WTC11 (cell line): ENCODE results near the gene B3GNT8. TPM values are rescaled to one million over a fixed set of nuclear protein-coding genes. Genes with fewer than 3 reads are reported as not detected.

Experiments
- ATAC-seq: fragments of 200-7000 bp; cut with Tn5 transposase; 2 replicates; pipeline ENCODE4 v1.10.0; 2021; ENCODE audit warnings: mild to moderate bottlenecking, moderate library complexity
- CTCF ChIA-PET: fragments of 300-600 bp; sonication (Branson Sonifier 250); formaldehyde crosslinking; loops from one replicate; lab custom pipeline; 2021; ENCODE audit warnings: antibody characterized with exemption; lab: Charles Lee
- POLR2A ChIA-PET: fragments of 350-600 bp; sonication (Branson Sonifier 250); formaldehyde crosslinking; loops from one replicate; lab custom pipeline; 2021; ENCODE audit warnings: antibody characterized with exemption; lab: Charles Lee
- DNase-seq: peaks from one replicate; pipeline ENCODE4 v3.0.0; 2021; ENCODE audit warnings: low spot score
- H3K27ac Mint-ChIP-seq: 2 replicates; pipeline ENCODE4 v1.8.0; 2021; ENCODE audit warnings: mixed read lengths
- H3K27me3 Mint-ChIP-seq: 2 replicates; pipeline ENCODE4 v1.8.0; 2021; ENCODE audit warnings: low read depth, mild to moderate bottlenecking, moderate library complexity, mixed read lengths
- H3K36me3 Mint-ChIP-seq: 2 replicates; pipeline ENCODE4 v1.8.0; 2021; ENCODE audit warnings: mixed read lengths
- H3K4me1 Mint-ChIP-seq: 2 replicates; pipeline ENCODE4 v1.8.0; 2022; ENCODE audit warnings: mixed read lengths
- H3K4me3 Mint-ChIP-seq: 2 replicates; pipeline ENCODE4 v1.8.0; 2021; ENCODE audit warnings: mild to moderate bottlenecking, moderate library complexity, mixed read lengths
- H3K9me3 Mint-ChIP-seq: 2 replicates; pipeline ENCODE4 v1.8.0; 2021; ENCODE audit warnings: mixed read lengths
- CBFB ChIP-seq: sonication (generic); formaldehyde crosslinking; IDR thresholded peaks from 2 replicates; pipeline ENCODE4 v1.8.1; 2022; ENCODE audit warnings: mild to moderate bottlenecking, low read depth, missing genetic modification reagents
- ESRRA ChIP-seq: sonication (generic); formaldehyde crosslinking; IDR thresholded peaks from 2 replicates; pipeline ENCODE4 v1.8.1; 2022; ENCODE audit warnings: mild to moderate bottlenecking, missing genetic modification reagents, borderline replicate concordance
- KAT7 ChIP-seq: sonication (generic); formaldehyde crosslinking; IDR thresholded peaks from 2 replicates; pipeline ENCODE4 v1.8.1; 2023; ENCODE audit warnings: missing genetic modification reagents, mild to moderate bottlenecking, borderline replicate concordance
- MXD4 ChIP-seq: fragments of 250-450 bp; sonication (Bioruptor Pico); IDR thresholded peaks from 2 replicates; pipeline ENCODE4 v1.8.0; 2021; ENCODE audit warnings: mild to moderate bottlenecking, moderate library complexity, borderline replicate concordance
- NR1H2 ChIP-seq: sonication (generic); formaldehyde crosslinking; IDR thresholded peaks from 2 replicates; pipeline ENCODE4 v1.9.0; 2021; ENCODE audit warnings: mild to moderate bottlenecking, moderate library complexity, missing genetic modification reagents
- NR3C1 ChIP-seq: sonication (generic); formaldehyde crosslinking; conservative IDR thresholded peaks from 2 replicates; pipeline ENCODE4 v1.8.1; 2023; ENCODE audit warnings: low read depth, mild to moderate bottlenecking, missing genetic modification reagents
- PRRX2 ChIP-seq: fragments of 250-450 bp; sonication (Bioruptor Pico); IDR thresholded peaks from 2 replicates; pipeline ENCODE4 v1.8.0; 2021; ENCODE audit warnings: mild to moderate bottlenecking
- SMAD3 ChIP-seq: sonication (generic); formaldehyde crosslinking; IDR thresholded peaks from 2 replicates; pipeline ENCODE4 v1.8.0; 2022; ENCODE audit warnings: missing genetic modification reagents, mild to moderate bottlenecking, borderline replicate concordance
- TCF7 ChIP-seq: sonication (generic); formaldehyde crosslinking; IDR thresholded peaks from 2 replicates; pipeline ENCODE4 v1.8.0; 2022; ENCODE audit warnings: mild to moderate bottlenecking, low read depth, missing genetic modification reagents, moderate library complexity
- TP53 ChIP-seq: sonication (generic); formaldehyde crosslinking; IDR thresholded peaks from 2 replicates; pipeline ENCODE4 v1.8.1; 2023; ENCODE audit warnings: mild to moderate bottlenecking, missing genetic modification reagents
- ZNF232 ChIP-seq: sonication (generic); formaldehyde crosslinking; IDR thresholded peaks from 2 replicates; pipeline ENCODE4 v1.8.0; 2022; ENCODE audit warnings: mild to moderate bottlenecking, missing genetic modification reagents
- ZNF263 ChIP-seq: sonication (generic); formaldehyde crosslinking; IDR thresholded peaks from 2 replicates; pipeline ENCODE4 v1.8.1; 2022; ENCODE audit warnings: low read depth, mild to moderate bottlenecking, moderate library complexity, missing genetic modification reagents
- ZNF317 ChIP-seq: sonication (generic); formaldehyde crosslinking; IDR thresholded peaks from 2 replicates; pipeline ENCODE4 v1.8.1; 2023; ENCODE audit warnings: low read depth, mild to moderate bottlenecking, moderate library complexity, missing genetic modification reagents, borderline replicate concordance
- ZNF396 ChIP-seq: fragments of 250-450 bp; sonication (Bioruptor Pico); IDR thresholded peaks from 2 replicates; pipeline ENCODE4 v1.8.0; 2021; ENCODE audit warnings: mild to moderate bottlenecking, moderate library complexity, borderline replicate concordance
- ZNF671 ChIP-seq: fragments of 250-450 bp; sonication (Bioruptor Pico); IDR thresholded peaks from 2 replicates; pipeline ENCODE4 v1.8.0; 2021; ENCODE audit warnings: mild to moderate bottlenecking
- total RNA-seq: library from RNA; stranded (reverse); gene quantifications from 3 replicates; pipeline ENCODE4 v1.2.3, GENCODE V29; 2021
- TF ChIP-seq, protein P1 (sequence below): fragments of 250-450 bp; sonication (Bioruptor Pico); conservative IDR thresholded peaks from 2 replicates; pipeline ENCODE4 v1.9.0; 2021; ENCODE audit warnings: mild to moderate bottlenecking
- TF ChIP-seq, protein P2 (sequence below): sonication (generic); formaldehyde crosslinking; IDR thresholded peaks from 2 replicates; pipeline ENCODE4 v1.8.1; 2023; ENCODE audit warnings: mild to moderate bottlenecking, missing genetic modification reagents, moderate library complexity
- TF ChIP-seq, protein P3 (sequence below): sonication (generic); formaldehyde crosslinking; IDR thresholded peaks from 2 replicates; pipeline ENCODE4 v1.8.1; 2022; ENCODE audit warnings: mild to moderate bottlenecking, moderate library complexity, missing genetic modification reagents
- TF ChIP-seq, protein P4 (sequence below): fragments of 250-450 bp; sonication (Bioruptor Pico); IDR thresholded peaks from 2 replicates; pipeline ENCODE4 v1.8.0; 2021; ENCODE audit warnings: mild to moderate bottlenecking
- TF ChIP-seq, protein P5 (sequence below): sonication (generic); formaldehyde crosslinking; IDR thresholded peaks from 2 replicates; pipeline ENCODE4 v1.8.1; 2023; ENCODE audit warnings: mild to moderate bottlenecking, missing genetic modification reagents

B3GNT8 gene
- total RNA-seq, 1 experiment from 2014 or later, result 2.3 TPM

DNA sequence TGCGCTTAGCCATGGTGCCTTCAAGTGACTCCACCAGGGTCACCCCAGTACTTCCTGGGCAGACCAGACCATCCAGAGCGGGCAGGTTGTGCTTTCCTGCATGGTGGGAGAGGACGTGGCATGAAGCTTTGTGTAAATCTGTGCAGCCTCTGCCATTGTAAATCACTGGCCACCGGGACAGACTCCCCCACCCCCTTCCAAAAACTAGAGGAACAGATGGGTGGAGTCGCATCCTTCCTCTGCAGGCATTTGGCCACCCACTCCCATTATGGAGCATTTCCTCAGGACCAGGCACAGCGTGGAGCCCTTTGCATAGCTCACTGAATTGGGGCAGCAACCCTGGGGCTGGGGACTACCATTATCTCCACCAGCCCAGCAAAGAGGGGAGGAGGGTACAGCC lies 21.4 kb downstream of the B3GNT8 start:
- TF ChIP-seq ZNF232 (CRISPR knock-in tag) (no peak), SMAD3 (no peak), ZNF263 (CRISPR knock-in tag) (no peak), MXD4 (CRISPR knock-in tag) (no peak), KAT7 (CRISPR knock-in tag) (no peak), TCF7 (CRISPR knock-in tag) (no peak), ZNF671 (CRISPR knock-in tag) (no peak), TP53 (CRISPR knock-in tag) (no peak), CBFB (CRISPR knock-in tag) (no peak), NR1H2 (CRISPR knock-in tag) (no peak), ESRRA (CRISPR knock-in tag) (no peak), ZNF317 (CRISPR knock-in tag) (no peak), ZNF396 (CRISPR knock-in tag) (no peak), PRRX2 (CRISPR knock-in tag) (no peak), NR3C1 (no peak)
- TF ChIP-seq, protein P1, sequence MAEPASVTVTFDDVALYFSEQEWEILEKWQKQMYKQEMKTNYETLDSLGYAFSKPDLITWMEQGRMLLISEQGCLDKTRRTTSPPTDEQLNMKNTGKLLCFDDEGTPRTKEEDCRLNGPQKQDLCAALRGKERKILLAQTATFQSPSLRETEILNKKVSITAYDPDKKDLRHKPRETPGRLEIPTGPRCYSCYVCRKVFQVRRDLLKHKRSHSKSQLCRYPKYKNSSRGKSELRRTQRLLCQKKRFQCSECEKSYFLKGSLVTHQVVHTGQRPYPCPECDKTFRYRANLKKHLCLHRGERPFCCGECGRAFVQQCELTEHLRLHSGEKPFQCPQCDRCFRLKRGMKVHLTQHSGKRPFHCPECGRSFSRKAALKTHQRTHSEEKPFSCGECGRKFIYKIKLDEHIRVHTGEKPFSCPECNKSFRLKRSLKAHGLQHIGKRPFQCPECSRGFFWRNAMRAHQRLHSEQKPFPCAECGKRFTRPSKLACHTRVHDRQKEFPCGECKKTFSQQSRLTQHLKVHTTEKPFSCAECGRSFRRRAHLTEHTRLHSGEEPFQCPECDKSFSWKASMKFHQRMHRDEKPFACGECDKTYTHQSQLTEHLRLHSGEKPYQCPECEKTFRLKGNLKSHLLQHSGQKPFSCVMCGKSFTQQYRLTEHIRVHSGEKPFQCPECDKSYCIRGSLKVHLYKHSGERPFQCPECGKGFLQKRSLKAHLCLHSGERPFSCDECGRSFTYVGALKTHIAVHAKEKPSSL, result no peak
- TF ChIP-seq, protein P2, sequence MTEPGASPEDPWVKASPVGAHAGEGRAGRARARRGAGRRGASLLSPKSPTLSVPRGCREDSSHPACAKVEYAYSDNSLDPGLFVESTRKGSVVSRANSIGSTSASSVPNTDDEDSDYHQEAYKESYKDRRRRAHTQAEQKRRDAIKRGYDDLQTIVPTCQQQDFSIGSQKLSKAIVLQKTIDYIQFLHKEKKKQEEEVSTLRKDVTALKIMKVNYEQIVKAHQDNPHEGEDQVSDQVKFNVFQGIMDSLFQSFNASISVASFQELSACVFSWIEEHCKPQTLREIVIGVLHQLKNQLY, result no peak
- TF ChIP-seq, protein P3, sequence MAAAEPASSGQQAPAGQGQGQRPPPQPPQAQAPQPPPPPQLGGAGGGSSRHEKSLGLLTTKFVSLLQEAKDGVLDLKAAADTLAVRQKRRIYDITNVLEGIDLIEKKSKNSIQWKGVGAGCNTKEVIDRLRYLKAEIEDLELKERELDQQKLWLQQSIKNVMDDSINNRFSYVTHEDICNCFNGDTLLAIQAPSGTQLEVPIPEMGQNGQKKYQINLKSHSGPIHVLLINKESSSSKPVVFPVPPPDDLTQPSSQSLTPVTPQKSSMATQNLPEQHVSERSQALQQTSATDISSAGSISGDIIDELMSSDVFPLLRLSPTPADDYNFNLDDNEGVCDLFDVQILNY, result no peak
- TF ChIP-seq, protein P4, sequence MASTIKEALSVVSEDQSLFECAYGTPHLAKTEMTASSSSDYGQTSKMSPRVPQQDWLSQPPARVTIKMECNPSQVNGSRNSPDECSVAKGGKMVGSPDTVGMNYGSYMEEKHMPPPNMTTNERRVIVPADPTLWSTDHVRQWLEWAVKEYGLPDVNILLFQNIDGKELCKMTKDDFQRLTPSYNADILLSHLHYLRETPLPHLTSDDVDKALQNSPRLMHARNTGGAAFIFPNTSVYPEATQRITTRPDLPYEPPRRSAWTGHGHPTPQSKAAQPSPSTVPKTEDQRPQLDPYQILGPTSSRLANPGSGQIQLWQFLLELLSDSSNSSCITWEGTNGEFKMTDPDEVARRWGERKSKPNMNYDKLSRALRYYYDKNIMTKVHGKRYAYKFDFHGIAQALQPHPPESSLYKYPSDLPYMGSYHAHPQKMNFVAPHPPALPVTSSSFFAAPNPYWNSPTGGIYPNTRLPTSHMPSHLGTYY (CRISPR knock-in tag), result no peak
- TF ChIP-seq, protein P5, sequence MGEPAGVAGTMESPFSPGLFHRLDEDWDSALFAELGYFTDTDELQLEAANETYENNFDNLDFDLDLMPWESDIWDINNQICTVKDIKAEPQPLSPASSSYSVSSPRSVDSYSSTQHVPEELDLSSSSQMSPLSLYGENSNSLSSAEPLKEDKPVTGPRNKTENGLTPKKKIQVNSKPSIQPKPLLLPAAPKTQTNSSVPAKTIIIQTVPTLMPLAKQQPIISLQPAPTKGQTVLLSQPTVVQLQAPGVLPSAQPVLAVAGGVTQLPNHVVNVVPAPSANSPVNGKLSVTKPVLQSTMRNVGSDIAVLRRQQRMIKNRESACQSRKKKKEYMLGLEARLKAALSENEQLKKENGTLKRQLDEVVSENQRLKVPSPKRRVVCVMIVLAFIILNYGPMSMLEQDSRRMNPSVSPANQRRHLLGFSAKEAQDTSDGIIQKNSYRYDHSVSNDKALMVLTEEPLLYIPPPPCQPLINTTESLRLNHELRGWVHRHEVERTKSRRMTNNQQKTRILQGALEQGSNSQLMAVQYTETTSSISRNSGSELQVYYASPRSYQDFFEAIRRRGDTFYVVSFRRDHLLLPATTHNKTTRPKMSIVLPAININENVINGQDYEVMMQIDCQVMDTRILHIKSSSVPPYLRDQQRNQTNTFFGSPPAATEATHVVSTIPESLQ (CRISPR knock-in tag), result no peak
- Mint-ChIP-seq H3K4me3 (no peak overlapping the region), H3K9me3 (no peaks in the 10 kb centered on the region), H3K4me1 (peaks cover 13% of the 10 kb centered on the region), H3K27ac (no peak overlapping the region), H3K27me3 (no peaks in the 10 kb centered on the region), H3K36me3 (no peaks in the 10 kb centered on the region)
- ChIA-PET CTCF (interaction anchor here (0.6 to 1.4 kb wide), 3 partner anchors 54 to 158 kb away, joined by 3 to 6 read pairs (median 4); no protein-coding TSS in a partner anchor), POLR2A (interaction anchor here (0.6 kb wide), 1 partner anchor 96 kb away, joined by 4 read pairs; the partner anchor contains the start of gene CCDC97)
- no peak for ATAC-seq
- no peak for DNase-seq
